SH-SY5Y (cell line): ENCODE measurements around the gene PRDM16.

Experiments
- GATA2 ChIP-seq: IDR thresholded peaks from 2 replicates; pipeline ENCODE4 v1.6.1; 2011; ENCODE audit warnings: mild to moderate bottlenecking, low read depth, low read length
- GATA3 ChIP-seq: IDR thresholded peaks from 2 replicates; pipeline ENCODE4 v1.6.1; 2011; ENCODE audit warnings: low read depth, mild to moderate bottlenecking, low read length, moderate library complexity

The PRDM16 gene

GRCh38 chr1:3451994-3452865, 383.2 kb downstream of the PRDM16 start:
- no peak for TF ChIP-seq GATA2
- no peak for TF ChIP-seq GATA3

GRCh38 chr1:3452866-3453175, 383.8 kb downstream of the PRDM16 start:
- TF ChIP-seq GATA2 (no peak), GATA3 (no peak)

- no peak for TF ChIP-seq GATA3
- no peak for TF ChIP-seq GATA2
These were observed 384.3 kb downstream of the PRDM16 start for GRCh38 chr1:3453203-3453761.

- TF ChIP-seq GATA3 (no peak), GATA2 (no peak)
These were observed 385.1 kb downstream of the PRDM16 start, which contains the start of gene ARHGEF16 for GRCh38 chr1:3453891-3454810. TSS of gene ARHGEF16 (plus strand) at chr1:3454665. CDS start at chr1:3463085, 8,420 bp downstream.

GRCh38 chr1:3454811-3455618, 386.0 kb downstream of the PRDM16 start:
- TF ChIP-seq GATA2 (no peak), GATA3 (no peak)

- TF ChIP-seq GATA2 = no peak
- no peak for TF ChIP-seq GATA3
These were observed 386.9 kb downstream of the PRDM16 start for GRCh38 chr1:3455670-3456448.

GRCh38 chr1:3456449-3456963, 387.5 kb downstream of the PRDM16 start:
- TF ChIP-seq GATA3 = no peak
- TF ChIP-seq GATA2 = no peak

GRCh38 chr1:3456964-3457909, 388.2 kb downstream of the PRDM16 start:
- TF ChIP-seq GATA3 (no peak), GATA2 (no peak)

- TF ChIP-seq GATA3 = no peak
- TF ChIP-seq GATA2 = no peak
These were observed 389.2 kb downstream of the PRDM16 start for GRCh38 chr1:3457910-3458883.

GRCh38 chr1:3459051-3459908, 390.3 kb downstream of the PRDM16 start:
- TF ChIP-seq GATA2 (no peak), GATA3 (no peak)
